ENCODE results near the gene SDK1.

DNA sequence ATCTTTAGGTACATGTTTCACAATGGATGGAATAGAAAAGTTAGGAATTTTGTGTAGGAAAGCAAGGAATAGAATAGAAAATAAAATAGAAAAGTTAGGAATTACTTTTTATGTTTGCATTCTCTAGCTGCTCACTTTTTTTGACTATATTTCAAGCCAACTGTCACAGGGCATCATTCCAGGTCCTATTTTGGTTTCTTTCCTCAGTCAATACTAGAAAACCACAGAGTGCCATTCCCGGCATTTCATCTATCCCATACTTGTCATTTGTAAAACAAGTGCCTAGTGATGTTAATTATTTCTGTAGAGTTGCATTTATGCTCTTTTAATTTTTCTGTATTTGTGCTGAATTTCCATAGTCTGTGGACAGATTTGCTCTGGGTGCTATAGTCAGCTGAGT lies 66.2 kb downstream of the SDK1 start:
- TF ChIP-seq POLR2AphosphoS5 (IDR thresholded peaks at IDR 0.05) (no peak), POLR2A (IDR thresholded peaks at IDR 0.05) (no peak), EP300 (IDR thresholded peaks at IDR 0.05) (no peak)
- TF ChIP-seq, protein P1, sequence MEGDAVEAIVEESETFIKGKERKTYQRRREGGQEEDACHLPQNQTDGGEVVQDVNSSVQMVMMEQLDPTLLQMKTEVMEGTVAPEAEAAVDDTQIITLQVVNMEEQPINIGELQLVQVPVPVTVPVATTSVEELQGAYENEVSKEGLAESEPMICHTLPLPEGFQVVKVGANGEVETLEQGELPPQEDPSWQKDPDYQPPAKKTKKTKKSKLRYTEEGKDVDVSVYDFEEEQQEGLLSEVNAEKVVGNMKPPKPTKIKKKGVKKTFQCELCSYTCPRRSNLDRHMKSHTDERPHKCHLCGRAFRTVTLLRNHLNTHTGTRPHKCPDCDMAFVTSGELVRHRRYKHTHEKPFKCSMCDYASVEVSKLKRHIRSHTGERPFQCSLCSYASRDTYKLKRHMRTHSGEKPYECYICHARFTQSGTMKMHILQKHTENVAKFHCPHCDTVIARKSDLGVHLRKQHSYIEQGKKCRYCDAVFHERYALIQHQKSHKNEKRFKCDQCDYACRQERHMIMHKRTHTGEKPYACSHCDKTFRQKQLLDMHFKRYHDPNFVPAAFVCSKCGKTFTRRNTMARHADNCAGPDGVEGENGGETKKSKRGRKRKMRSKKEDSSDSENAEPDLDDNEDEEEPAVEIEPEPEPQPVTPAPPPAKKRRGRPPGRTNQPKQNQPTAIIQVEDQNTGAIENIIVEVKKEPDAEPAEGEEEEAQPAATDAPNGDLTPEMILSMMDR (IDR thresholded peaks at IDR 0.05), result no peak
